Ovary (tissue), 9 donors: ENCODE measurements around the gene PDIA2. TPM values are rescaled to one million over a fixed set of nuclear protein-coding genes. Genes with fewer than 3 reads are reported as not detected.

Experiments
- DNase-seq, 5 donors: peaks; one replicate each; pipeline ENCODE4 v3.0.0-alpha.2; 2019 to 2020
- H3K27ac ChIP-seq, 2 donors: fragments of 200-600 bp; one replicate each; pipeline versions ENCODE4 v1.5.1 to v1.8.0; 2019 to 2022
- H3K27me3 ChIP-seq: fragments of 200-600 bp; one replicate; pipeline ENCODE4 v1.8.0; 2022
- H3K36me3 ChIP-seq: fragments of 200-600 bp; sonication (generic); one replicate; pipeline ENCODE4 v1.5.1; 2019
- H3K4me1 ChIP-seq: one replicate; pipeline ENCODE4 v1.8.1; 2013; ENCODE audit warnings: mild to moderate bottlenecking, moderate library complexity; ENCODE audit not compliant: insufficient read depth
- H3K4me3 ChIP-seq: fragments of 200-600 bp; sonication (generic); one replicate; pipeline ENCODE4 v1.5.1; 2017
- H3K9me3 ChIP-seq, 2 donors: fragments of 200-600 bp in 1 of 2; sonication (generic) in 1 of 2; one replicate each; pipeline versions ENCODE4 v1.5.1 to v1.8.1; 2013 to 2019; ENCODE audit warnings: mild to moderate bottlenecking in 1 of 2, moderate library complexity in 1 of 2
- CTCF ChIP-seq, 3 donors: fragments of 450-650 bp in 2 of 3; fragments of 200-600 bp in 1 of 3; IDR thresholded peaks; one replicate each; pipeline versions ENCODE4 v1.5.1 to v1.8.0; 2016 to 2022; ENCODE audit warnings: antibody characterized with exemption in 3 of 3, mild to moderate bottlenecking in 1 of 3
- EP300 ChIP-seq: sonication (generic); formaldehyde crosslinking; IDR thresholded peaks from one replicate; pipeline ENCODE4 v1.6.1; 2017; ENCODE audit warnings: antibody characterized with exemption
- POLR2A ChIP-seq: fragments of 450-650 bp; IDR thresholded peaks from one replicate; pipeline ENCODE4 v1.6.1; 2017; ENCODE audit warnings: antibody characterized with exemption, mild to moderate bottlenecking, moderate library complexity
- WGBS, 3 donors: extraction: QIAGEN DNeasy Blood & Tissue Kit in 1 of 3; methylation state at CpG; one replicate each; pipeline versions ENCODE4 v1.1.5 to v1.1.7; 2013 to 2017; 5-methylcytosine and 5-hydroxymethylcytosine counted together
- intact Hi-C, 4 donors: fragments of 100-400 bp; cut with DNase I; formaldehyde crosslinking; loops; one replicate each; pipeline versions ENCODE4 v1.11.0 to v1.15.1; 2022 to 2023
- polyA plus RNA-seq, 2 donors: library from polyadenylated mRNA; stranded (reverse); fragments of 200-250 nt in 1 of 2; fragments of 350-450 nt in 1 of 2; fragmentation: Illumina TruSeq in 1 of 2; extraction: RNeasy Lipid Tissue Mini Kit (QIAGEN cat#74804) in 1 of 2; gene quantifications; one replicate each; pipeline ENCODE4 v1.2.3, GENCODE V29; 2013 to 2014
- total RNA-seq, 7 donors: library from RNA; depleted of rRNA in 2 of 7; stranded (reverse); fragments of >200 nt in 2 of 7; fragmentation: NEBNext Ultra II Directional in 3 of 7; extraction: Animal tissue kit (Norgen Biotek cat#: 25700) in 3 of 7; gene quantifications; one replicate each; pipeline versions ENCODE4 v1.1.0 to v1.2.4, GENCODE V29; 2016 to 2023
- donor health status: DM: no; HTN: no; CAD: no; lungs with moderate emphysema.
- donor health status: DM: no; HTN: no; CAD: no.
- donor health status: Bipolar disorder and iron deficiency.
- donor health status: DM: yes; HTN: yes; CAD: no.
- donor health status: DM: no; HTN: no; CAD: no.
- donor health status: DM: yes; HTN: yes; CAD: no.

The PDIA2 gene
- total and polyA plus RNA-seq, 9 donors = 0.04 to 0.92 (median 0.32) TPM; not detected in 5

GRCh38 chr16:291539-291938, 8.6 kb downstream of the PDIA2 start:
- Histone ChIP-seq H3K27me3 (no peaks in the 10 kb centered on the region), H3K27ac (no peak overlapping the region), H3K9me3 (no peaks in the 10 kb centered on the region), H3K36me3 (no peaks in the 10 kb centered on the region), H3K4me3 (no peak overlapping the region), H3K4me1 (no peaks in the 10 kb centered on the region)
- TF ChIP-seq POLR2A (no peak), CTCF (IDR thresholded peaks at IDR 0.05) (no peak), EP300 (no peak)
- intact Hi-C loops = no loop called here
- 86 to 94% (median 92%) methylated on average over 17 of the region's 17 CpGs for WGBS, 3 donors
- DNase-seq = no peak

DNA sequence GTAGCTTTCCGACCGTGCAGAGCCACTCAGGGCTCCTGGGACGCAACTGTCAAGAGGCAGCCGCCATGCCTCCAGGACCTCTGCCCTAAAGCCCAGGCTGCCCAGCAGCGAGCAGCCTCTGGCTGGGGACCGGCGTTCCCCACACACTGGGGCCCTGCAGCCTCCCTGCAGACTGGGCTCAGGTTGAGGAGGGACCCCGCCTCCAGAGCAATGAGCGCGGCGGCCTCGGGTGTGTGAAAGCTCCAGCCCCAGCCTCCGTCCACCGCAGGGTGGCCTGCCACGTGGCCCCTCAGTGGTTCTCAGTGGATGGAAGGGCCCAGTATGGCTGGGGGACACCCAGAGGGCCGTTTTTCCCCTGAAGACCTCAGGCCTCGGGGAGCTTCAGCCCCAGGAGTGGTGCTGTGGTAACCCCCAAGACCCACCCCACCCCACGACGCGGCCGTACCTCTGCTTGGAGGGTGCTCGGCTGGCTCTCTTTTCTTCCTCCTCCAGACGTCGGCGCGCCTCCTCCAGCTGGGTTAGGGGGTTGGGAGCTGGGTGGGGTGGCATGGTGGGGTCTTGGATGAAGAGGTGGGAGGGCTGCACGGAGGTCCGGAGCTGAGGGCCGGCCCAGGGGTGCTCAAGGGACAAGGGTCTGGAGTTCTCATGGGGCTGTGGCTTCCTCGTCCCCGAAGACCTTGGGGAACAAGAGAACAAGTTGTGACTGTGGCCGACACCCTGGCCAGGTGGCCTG, 10.2 kb downstream of the PDIA2 start:
- Histone ChIP-seq H3K4me1 (no peaks in the 10 kb centered on the region), H3K36me3 (no peaks in the 10 kb centered on the region), H3K9me3 (no peaks in the 10 kb centered on the region), H3K4me3 (no peak overlapping the region), H3K27me3 (no peaks in the 10 kb centered on the region), H3K27ac (no peak overlapping the region)
- 89 to 93% (median 92%) methylated on average over 24 to 32 of the region's 32 CpGs for WGBS, 3 donors
- intact Hi-C loops = no loop called here
- no peak for DNase-seq
- TF ChIP-seq EP300 = no peak
- no peak for TF ChIP-seq POLR2A
- no peak for TF ChIP-seq CTCF (IDR thresholded peaks at IDR 0.05)

DNA sequence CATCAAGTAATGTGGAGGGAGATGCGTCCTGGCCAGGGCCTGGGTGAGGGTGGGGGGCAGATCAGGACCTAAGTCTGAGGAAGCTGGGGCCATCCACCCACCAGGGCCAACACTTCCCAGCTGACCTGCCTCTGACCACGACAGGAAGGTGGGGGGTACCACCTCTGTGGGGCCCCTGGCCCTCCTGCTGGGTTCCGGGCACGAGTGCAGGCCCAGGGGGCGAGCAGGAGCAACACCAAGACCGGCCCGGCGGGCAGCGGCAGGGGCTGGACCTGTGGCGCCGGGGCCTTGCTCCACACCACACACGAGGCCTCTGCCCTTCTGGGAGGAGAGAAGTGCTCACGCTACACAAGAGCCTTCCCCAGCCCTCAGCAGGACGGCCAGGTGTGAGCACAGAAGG, 13.3 kb downstream of the PDIA2 start:
- Histone ChIP-seq H3K27me3 (no peaks in the 10 kb centered on the region), H3K9me3 (no peaks in the 10 kb centered on the region), H3K27ac (no peak overlapping the region), H3K4me3 (no peak overlapping the region), H3K4me1 (no peaks in the 10 kb centered on the region), H3K36me3 (no peaks in the 10 kb centered on the region)
- intact Hi-C loops = no loop called here
- 92 to 95% (median 94%) methylated on average over 14 of the region's 14 CpGs for WGBS, 3 donors
- DNase-seq = no peak
- no peak for TF ChIP-seq EP300
- TF ChIP-seq POLR2A = no peak
- no peak for TF ChIP-seq CTCF (IDR thresholded peaks at IDR 0.05)

DNA sequence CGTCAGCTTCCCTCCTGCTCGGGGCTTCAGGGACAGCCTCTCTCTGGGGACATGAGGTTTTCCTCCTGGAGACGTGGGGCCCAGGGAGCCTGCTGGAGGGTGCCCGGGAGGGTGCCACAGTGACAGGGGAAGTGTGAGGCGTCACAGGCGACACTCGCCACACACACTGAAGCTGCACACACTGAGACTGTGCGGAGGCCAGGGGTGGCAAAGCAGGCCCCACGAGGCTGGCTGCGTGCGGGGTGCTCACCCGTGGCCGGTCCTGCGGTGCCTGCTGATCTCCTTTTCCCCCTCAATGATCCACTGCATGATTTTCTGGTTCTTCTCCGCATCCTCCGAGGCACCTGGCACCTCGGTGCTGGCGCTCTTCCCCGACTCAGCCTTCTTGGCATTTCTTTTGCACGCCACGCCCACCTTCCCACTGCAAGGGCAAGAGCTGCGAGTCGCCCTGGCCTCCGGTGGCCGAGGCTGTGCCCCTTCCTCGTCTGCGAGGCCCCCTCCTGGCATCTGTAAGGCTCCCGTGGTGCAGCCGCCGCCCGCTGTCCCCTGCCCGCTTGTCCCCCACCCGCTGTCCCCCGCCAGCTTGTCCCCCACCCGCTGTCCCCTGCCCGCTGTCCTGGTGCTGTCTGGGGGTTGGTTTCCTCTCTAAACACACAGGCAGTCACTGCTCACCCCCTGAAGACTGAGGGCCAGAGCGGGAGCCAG, 14.0 kb downstream of the PDIA2 start:
- H3K9me3 ChIP-seq = no peaks in the 10 kb centered on the region
- H3K4me1 ChIP-seq = no peaks in the 10 kb centered on the region
- no peak overlapping the region for H3K27ac ChIP-seq
- no peaks in the 10 kb centered on the region for H3K36me3 ChIP-seq
- DNase-seq = no peak
- intact Hi-C loops = no loop called here
- TF ChIP-seq CTCF (IDR thresholded peaks at IDR 0.05) (no peak), POLR2A (no peak), EP300 (no peak)
- H3K27me3 ChIP-seq = no peaks in the 10 kb centered on the region
- no peak overlapping the region for H3K4me3 ChIP-seq
- WGBS, 3 donors = 88 to 91% (median 90%) methylated on average over 36 to 37 of the region's 37 CpGs
